CD4-positive, alpha-beta T cell treated with Interleukin-2 at 100 ng/mL for 4 hours (primary cell): Measurements from ENCODE around the gene GDF9.

ENCODE experiments used
- DNase-seq: peaks from one replicate; pipeline ENCODE4 v3.0.0-alpha.2; 2020; ENCODE audit warnings: low spot score

GDF9 gene

DNA sequence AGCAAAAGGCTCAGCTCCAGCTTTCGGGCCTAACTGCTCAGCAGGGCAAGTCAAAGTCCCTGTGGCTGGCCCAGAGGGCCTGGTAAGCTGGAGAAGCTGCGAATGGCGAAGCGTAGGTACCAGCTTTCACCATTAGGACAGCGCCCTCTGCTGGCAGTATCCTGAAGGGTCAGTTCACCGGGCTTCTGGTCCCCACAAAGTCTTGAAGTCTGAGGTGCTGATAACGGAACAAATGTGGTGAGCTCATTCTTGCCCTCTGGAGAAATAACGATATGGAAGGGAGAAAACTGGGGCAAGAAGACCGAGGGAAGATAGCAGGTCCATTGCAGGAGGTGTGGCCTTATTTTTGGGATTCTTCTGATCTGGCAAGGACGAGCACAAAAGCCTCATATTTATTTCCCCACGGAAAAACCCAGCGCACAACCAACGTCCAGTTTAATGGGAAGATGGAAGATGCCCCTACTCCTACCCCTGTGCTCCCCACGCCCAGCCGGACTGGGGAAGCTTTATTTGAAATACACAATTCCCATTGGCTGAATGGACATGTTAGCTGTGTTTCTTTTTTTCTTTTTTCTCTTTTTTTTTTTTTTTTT, 46.0 kb downstream of the GDF9 start:
- peak; percentile 90 for DNase-seq

DNA sequence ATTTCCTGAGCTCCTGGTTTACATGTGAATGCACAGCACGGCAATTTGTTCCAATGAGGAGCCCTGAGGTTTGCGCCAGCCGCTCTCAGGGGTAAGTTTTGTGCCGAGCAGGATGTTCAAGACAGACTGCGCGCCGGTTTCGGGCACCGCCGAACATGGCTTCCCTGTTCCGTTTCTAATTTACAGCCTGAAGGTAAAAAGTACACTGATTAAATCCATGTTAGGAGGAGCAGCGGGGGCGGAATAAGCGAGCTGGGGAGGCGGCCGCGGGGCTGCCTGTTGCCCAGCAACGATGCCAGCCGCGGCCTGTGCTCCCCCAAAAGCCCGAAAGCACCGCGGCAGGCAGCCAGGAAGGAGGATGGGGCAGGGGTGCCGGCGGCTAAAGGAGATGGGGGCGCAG, 46.8 kb downstream of the GDF9 start:
- DNase-seq: no peak

DNA sequence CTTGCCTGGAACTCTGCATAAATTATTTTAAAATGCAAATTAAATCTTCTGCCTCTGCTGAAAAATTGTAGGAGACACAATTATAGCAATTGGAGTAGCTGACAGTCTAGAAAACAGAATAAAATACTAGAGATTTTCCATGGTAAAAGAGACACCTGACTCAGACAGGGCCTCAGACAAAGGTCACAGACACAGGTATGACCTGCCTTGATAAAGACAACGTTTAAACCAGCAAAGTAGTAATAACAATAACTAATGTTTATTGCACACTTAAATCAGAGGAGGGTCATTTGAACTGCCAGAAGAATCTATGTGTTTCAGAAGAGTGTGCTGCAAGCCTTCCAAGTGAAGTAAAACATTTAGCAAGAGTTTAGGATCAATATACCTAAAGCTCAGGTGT, 49.3 kb downstream of the GDF9 start:
- DNase-seq: no peak

DNA sequence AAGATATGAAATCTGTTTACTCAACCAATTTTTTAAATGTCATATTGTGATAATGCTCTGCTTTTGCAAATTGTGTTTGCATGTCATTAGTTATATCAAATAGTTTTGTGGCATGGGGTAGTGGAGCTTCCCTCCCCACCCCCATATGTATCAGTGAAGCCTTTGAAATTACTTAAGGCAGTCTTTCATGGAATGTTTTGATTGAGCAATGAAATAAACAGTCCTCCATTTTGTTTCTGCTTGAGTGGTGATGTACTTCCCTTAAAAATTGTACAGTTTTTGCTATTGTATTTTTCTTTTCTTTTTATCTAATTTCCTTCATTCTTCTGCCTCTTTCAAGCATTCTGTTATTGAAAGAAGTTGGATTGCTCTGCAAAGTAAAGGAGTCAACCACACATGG, 49.7 kb downstream of the GDF9 start:
- DNase-seq: no peak

DNA sequence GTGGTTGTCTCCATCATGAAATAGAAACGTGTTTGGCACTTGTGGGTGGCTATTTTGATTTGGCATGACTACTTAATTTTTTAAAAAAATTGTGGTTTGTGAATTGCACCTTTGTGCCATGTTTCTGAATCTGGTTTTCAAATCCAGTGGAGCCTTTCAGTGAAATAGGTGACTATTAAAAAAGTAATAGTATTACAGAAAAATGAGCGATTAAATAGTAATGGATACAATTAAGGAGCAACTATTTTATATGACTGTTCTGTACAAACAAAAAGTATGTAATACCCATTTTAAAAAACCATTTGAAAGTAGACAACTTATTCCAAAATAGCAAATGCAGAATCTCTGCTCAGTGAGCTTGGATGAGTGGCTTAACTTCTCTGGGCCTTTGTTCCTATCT, 50.2 kb downstream of the GDF9 start:
- no peak for DNase-seq

DNA sequence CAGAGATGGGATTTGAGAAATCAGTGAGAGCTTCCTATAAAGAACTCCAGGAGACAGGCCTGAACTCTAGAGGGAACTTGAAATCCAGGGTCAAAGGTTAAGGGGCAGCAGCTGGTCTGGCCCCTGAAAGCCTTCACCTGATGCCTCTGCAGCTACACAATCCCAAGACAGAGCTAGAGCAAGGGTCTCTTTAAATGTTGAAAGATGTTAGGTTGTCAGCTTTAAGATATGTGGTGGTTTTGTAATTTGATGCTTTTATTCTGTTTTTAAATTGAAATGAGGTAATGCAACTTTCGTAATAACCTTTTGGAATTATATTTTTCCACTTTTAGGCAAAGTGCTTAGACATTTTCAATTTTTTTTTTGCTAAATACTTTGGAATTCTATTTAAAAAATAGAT, 50.8 kb downstream of the GDF9 start:
- DNase-seq: no peak

DNA sequence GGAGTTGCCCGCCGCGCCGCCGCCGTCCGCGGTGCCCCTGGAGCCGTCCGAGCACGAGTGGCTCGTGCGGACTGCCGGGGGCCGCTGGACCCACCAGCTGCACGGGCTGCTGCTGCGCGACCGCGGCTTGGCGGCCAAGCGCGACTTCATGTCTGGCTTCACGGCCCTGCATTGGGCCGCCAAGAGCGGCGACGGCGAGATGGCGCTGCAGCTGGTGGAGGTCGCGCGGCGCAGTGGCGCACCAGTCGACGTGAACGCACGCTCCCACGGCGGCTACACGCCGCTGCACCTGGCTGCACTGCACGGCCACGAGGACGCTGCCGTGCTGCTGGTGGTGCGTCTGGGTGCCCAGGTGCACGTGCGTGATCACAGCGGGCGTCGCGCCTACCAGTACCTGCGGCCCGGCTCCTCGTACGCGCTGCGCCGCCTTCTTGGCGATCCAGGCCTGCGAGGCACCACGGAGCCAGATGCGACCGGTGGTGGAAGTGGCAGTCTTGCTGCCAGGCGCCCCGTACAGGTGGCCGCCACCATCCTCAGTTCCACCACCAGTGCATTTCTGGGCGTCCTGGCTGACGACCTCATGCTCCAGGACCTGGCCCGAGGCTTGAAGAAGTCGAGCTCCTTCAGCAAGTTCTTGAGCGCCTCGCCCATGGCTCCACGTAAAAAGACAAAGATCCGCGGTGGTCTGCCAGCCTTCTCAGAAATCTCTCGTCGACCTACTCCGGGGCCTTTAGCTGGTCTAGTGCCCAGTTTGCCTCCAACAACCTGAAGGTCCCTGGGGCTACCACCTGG, 51.6 kb downstream of the GDF9 start:
- no peak for DNase-seq

DNA sequence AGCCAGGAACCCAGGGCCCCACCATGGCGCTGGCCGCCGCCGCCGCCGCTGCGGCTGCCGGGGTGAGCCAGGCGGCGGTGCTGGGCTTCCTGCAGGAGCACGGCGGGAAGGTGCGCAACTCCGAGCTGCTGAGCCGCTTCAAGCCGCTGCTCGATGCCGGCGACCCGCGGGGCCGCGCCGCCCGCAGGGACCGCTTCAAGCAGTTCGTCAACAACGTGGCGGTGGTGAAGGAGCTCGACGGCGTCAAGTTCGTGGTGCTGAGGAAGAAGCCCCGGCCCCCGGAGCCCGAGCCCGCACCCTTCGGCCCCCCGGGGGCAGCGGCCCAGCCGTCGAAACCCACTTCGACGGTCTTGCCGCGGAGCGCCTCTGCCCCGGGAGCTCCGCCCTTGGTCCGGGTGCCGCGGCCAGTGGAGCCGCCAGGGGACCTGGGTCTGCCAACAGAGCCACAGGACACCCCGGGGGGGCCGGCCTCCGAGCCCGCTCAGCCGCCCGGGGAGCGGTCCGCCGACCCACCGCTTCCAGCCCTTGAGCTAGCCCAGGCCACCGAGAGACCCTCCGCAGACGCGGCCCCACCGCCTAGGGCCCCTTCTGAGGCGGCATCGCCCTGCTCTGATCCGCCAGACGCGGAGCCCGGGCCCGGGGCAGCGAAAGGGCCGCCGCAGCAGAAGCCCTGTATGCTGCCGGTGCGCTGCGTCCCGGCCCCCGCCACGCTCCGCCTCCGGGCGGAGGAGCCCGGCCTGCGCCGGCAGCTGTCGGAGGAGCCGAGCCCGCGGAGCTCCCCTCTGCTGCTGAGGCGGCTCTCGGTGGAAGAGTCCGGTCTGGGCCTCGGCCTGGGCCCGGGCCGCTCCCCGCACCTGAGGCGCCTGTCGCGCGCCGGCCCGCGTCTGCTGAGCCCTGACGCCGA, 52.4 kb downstream of the GDF9 start:
- DNase-seq: no peak

DNA sequence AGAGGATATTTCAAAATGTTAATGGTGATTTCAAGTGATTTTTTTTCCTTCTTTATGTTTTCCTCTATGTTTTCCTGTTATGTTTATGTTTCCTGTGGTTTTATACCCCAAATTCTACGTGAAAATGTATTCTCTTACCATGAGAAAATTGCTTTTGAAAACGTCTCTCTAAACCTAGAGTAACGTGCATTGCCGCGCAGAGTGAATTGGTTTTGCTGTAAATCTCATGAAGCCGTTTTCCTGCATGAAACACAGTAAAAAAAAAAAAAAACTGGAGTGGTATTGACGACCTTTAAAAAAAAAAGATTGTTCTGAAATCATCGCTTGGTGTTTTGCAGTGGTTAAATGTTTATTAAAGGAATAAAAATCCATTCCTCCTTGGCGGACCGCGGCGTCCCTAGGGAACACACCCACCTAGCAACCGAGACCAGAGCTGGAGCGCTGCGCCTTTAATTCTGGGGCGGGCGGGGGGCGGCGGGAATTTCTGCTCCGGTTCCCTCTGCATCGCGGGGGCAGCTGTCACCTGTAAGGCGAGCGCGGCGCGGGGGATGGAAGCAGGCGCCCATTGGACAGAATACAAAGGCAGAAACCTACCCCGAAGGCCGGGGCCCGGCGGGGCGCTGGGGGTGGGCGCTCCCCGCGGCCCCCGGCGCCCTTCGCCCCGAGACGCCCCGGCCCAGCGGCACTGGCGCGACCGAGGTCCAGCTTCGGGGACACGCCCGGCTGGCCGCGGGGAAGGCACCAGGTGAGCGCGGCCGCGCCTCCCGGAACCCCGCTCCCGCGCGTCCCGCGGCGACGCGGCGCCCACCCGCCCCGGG, 53.3 kb downstream of the GDF9 start, which contains the start of gene SOWAHA:
Gene SOWAHA, plus strand, starts transcription at position 522 of the 818 bp plus-strand sequence. CDS start 320 bp downstream, outside the sequence.
- DNase-seq: no peak

DNA sequence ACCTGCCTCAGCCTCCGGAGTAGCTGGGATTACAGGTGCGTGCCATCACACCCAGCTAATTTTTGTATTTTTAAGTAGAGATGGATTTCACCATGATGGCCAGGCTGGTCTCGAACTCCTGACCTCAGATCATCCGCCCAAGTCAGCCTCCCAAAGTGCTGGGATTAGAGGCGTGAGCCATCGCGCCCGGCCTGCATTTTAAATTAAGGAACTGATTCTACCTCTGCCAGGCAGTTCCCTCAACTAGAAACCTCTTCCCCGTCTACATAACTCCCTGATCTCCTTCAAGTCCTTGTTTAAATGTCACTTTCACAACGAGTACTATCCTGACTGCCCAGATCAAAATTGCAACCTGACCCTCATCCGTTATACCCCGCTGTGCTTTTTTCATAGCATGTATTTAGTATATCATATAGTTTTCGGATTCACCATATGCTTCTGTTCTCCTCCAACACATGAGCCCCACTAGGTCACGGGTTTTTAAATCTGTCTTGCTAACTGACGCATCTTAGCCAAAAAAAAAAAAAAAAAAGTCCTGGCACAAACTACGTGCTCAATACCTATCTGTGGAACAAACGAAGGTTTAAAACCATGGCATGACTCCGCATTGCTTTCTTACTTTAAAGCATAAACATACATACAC, 54.0 kb downstream of the GDF9 start:
- DNase-seq: no peak
